Activated naive CD8-positive, alpha-beta T cell (primary cell): ENCODE measurements around the gene PIGZ.

Experiments used
- H3K27ac Mint-ChIP-seq: one replicate; pipeline ENCODE4 v1.8.0; 2021; ENCODE audit warnings: mixed read lengths
- H3K27me3 Mint-ChIP-seq: one replicate; pipeline ENCODE4 v1.8.0; 2021; ENCODE audit warnings: mixed read lengths
- H3K36me3 Mint-ChIP-seq: one replicate; pipeline ENCODE4 v1.8.0; 2021; ENCODE audit warnings: mixed read lengths
- H3K4me1 Mint-ChIP-seq: one replicate; pipeline ENCODE4 v1.8.0; 2021; ENCODE audit warnings: low read depth, mixed read lengths
- H3K4me3 Mint-ChIP-seq: one replicate; pipeline ENCODE4 v1.8.0; 2021; ENCODE audit warnings: mild to moderate bottlenecking, mixed read lengths
- H3K9me3 Mint-ChIP-seq: one replicate; pipeline ENCODE4 v1.8.0; 2021; ENCODE audit warnings: low read depth, mixed read lengths

PIGZ gene

DNA sequence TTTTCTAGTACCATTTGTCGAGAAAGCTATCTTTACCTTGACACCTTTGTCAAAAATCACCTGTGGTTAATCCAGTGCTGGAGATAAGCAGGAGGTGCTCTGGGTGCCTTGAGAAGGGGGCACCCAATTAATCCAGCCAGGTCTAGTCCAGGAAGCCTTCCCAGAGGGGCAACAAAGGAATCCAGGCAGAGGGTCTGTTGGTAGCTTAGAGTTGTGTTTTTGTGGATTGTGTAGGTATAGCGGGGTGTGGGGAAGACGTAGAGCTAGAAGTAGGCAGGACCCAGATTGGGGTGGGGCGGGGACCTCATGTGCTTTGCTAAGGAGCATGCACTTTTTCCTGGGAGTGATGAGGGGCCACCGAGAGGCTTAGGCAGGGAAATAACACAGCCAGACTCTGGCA, 6.0 kb upstream of the PIGZ start:
- H3K36me3 Mint-ChIP-seq: no peaks in the 10 kb centered on the region
- no peaks in the 10 kb centered on the region for H3K9me3 Mint-ChIP-seq
- peaks cover 7% of the 10 kb centered on the region for H3K27me3 Mint-ChIP-seq
- H3K27ac Mint-ChIP-seq: no peak overlapping the region
- no peak overlapping the region for H3K4me3 Mint-ChIP-seq
- peaks cover 5% of the 10 kb centered on the region for H3K4me1 Mint-ChIP-seq

DNA sequence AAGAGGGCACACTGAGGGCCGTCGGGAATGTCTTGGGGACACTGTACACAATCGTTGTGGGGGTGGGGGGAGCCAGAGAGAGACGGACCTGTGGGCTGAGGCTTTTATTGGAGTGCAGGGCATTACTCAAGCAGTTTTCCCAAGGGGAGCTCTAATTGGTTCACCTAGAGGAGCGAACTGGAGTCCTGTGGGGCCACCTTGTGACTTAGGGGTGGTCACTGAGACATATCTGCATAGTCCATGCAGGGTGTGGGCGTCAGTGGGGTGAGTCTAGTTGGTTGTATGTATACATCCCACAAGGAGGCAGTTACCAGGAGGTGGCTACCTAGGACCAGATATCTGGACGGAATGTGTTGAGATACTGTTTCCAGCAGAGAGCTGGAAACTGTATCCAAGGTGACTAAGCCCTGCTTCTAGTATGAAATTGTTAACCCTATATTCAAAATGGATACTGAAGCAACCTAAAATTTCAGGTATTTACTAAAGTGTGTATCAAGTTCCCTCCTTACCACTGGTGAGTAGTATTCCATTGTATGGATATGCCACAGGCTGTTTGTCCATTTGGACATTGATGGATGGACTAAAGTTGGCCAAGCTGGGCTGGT, 2.6 kb upstream of the PIGZ start:
- no peak overlapping the region for H3K4me3 Mint-ChIP-seq
- H3K27ac Mint-ChIP-seq: no peak overlapping the region
- H3K27me3 Mint-ChIP-seq: peaks cover 9% of the 10 kb centered on the region
- H3K36me3 Mint-ChIP-seq: no peaks in the 10 kb centered on the region
- peaks cover 5% of the 10 kb centered on the region for H3K4me1 Mint-ChIP-seq
- H3K9me3 Mint-ChIP-seq: no peaks in the 10 kb centered on the region

GRCh38 chr3:196970547-196971093, 2.0 kb upstream of the PIGZ start:
- Mint-ChIP-seq H3K27ac (peak overlapping the region; percentile 54), H3K27me3 (peaks cover 9% of the 10 kb centered on the region), H3K4me1 (peaks cover 5% of the 10 kb centered on the region), H3K36me3 (no peaks in the 10 kb centered on the region), H3K9me3 (no peaks in the 10 kb centered on the region), H3K4me3 (peak overlapping the region; percentile 80)

DNA sequence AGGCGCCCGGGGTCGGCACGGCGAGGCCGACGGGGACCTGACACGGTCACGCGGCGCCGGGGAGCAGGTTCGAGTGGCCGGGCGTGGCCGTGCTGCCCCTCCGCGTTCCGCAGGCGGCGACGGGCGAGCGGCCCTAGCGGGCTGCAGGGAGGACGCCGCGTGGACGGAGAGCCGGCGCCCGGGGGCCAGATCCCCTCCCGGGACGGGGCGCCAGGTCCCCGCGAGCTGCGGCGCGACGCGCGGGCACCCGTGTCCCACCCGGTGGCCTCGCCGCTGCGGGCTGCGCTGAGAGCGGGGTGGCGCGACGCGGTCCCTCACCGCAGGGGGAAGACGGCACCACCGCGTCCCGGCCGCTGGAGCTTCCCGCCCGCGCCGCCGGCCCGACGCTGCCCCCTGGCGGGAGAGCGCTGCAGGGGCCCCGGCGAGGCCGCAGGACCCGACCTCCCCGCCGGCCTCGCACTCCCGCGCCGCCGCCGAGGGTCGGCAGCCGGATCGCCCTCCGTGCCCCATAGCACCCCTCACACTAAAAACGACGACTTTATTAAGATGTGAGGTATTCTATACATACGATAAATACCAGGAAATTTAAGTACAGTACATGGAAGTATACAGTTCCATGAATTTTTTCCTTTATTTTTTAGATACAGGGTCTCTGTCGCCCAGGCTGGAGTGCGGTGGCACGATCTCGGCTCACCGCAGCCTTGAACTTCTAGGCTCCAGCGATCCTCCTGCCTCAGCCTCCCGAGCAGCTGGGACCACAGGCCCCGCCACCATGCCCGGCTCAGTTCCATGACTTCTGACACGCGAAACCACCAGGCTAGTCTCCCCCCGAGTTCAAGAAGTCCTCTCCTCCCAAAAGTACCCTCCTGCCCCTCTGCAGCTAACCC, 1.3 kb upstream of the PIGZ start:
- peaks cover 9% of the 10 kb centered on the region for H3K27me3 Mint-ChIP-seq
- H3K27ac Mint-ChIP-seq: peak overlapping the region; percentile 54
- H3K9me3 Mint-ChIP-seq: no peaks in the 10 kb centered on the region
- peaks cover 5% of the 10 kb centered on the region for H3K4me1 Mint-ChIP-seq
- peak overlapping the region; percentile 80 for H3K4me3 Mint-ChIP-seq
- no peaks in the 10 kb centered on the region for H3K36me3 Mint-ChIP-seq

DNA sequence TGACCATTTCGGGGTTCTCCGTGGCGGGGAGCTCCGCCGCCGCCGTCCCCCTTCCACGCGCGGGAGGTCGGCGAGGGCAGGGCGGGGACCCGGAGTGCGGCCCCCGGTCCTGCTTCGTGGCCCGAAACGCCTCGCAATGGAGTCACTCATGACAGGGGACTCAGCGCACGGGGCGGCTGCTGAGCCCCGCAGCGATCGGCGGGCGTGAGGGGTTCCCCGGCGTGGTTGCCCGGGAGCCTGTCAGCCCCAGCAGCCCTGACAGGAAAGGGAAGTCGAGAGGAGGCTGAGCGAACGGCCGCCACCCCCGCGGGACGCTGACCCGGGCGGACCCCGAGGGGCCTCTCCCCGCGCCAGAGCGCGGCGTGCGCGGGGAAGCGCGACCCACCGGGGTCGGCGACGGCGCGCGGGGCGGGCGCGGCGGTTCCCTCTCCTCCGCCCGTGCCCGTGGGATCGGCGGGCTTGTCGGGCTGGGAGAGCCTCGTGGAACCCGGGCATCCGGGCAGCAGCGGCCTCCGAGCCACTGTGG, 564 bp upstream of the PIGZ start:
- Mint-ChIP-seq H3K27me3 (peaks cover 7% of the 10 kb centered on the region), H3K9me3 (no peaks in the 10 kb centered on the region), H3K4me1 (peaks cover 5% of the 10 kb centered on the region), H3K36me3 (no peaks in the 10 kb centered on the region), H3K27ac (no peak overlapping the region), H3K4me3 (peak overlapping the region; percentile 79)

- Mint-ChIP-seq H3K4me3 (peak overlapping the region; percentile 68), H3K9me3 (no peaks in the 10 kb centered on the region), H3K36me3 (no peaks in the 10 kb centered on the region), H3K27ac (no peak overlapping the region), H3K27me3 (peaks cover 7% of the 10 kb centered on the region), H3K4me1 (peaks cover 5% of the 10 kb centered on the region)
These were observed 1.0 kb downstream of the PIGZ start for GRCh38 chr3:196967412-196968232.

GRCh38 chr3:196966526-196967401, 1.9 kb downstream of the PIGZ start:
- Mint-ChIP-seq H3K4me3 (peak overlapping the region; percentile 40), H3K27me3 (peaks cover 7% of the 10 kb centered on the region), H3K9me3 (no peaks in the 10 kb centered on the region), H3K36me3 (no peaks in the 10 kb centered on the region), H3K4me1 (peaks cover 5% of the 10 kb centered on the region), H3K27ac (no peak overlapping the region)

- H3K4me1 Mint-ChIP-seq: peaks cover 5% of the 10 kb centered on the region
- no peak overlapping the region for H3K4me3 Mint-ChIP-seq
- H3K27ac Mint-ChIP-seq: no peak overlapping the region
- H3K9me3 Mint-ChIP-seq: no peaks in the 10 kb centered on the region
- peaks cover 4% of the 10 kb centered on the region for H3K27me3 Mint-ChIP-seq
- no peaks in the 10 kb centered on the region for H3K36me3 Mint-ChIP-seq
These were observed 2.8 kb downstream of the PIGZ start for GRCh38 chr3:196965804-196966173.

GRCh38 chr3:196965112-196965803, 3.4 kb downstream of the PIGZ start:
- Mint-ChIP-seq H3K4me3 (no peak overlapping the region), H3K4me1 (peaks cover 2% of the 10 kb centered on the region), H3K27me3 (peaks cover 4% of the 10 kb centered on the region), H3K36me3 (no peaks in the 10 kb centered on the region), H3K9me3 (no peaks in the 10 kb centered on the region), H3K27ac (no peak overlapping the region)

DNA sequence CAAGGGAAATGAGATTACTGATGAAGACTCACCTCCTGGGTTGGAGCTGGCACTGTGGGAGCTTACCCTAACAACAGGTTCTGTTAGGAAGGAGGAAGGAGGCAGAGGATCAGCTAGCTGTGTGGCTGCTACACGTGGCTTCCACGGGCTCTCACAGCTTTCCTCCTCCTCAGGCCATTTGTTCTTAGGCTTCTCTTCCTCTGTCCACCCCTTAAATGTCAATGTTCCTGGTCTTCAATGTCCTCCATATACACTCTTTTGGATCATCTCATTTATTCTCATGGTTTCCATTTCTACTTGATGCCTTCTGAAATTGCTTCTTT, 5.0 kb downstream of the PIGZ start:
- H3K27me3 Mint-ChIP-seq: peaks cover 9% of the 10 kb centered on the region
- no peaks in the 10 kb centered on the region for H3K9me3 Mint-ChIP-seq
- H3K4me3 Mint-ChIP-seq: no peak overlapping the region
- no peak overlapping the region for H3K27ac Mint-ChIP-seq
- peaks cover 2% of the 10 kb centered on the region for H3K4me1 Mint-ChIP-seq
- no peaks in the 10 kb centered on the region for H3K36me3 Mint-ChIP-seq

DNA sequence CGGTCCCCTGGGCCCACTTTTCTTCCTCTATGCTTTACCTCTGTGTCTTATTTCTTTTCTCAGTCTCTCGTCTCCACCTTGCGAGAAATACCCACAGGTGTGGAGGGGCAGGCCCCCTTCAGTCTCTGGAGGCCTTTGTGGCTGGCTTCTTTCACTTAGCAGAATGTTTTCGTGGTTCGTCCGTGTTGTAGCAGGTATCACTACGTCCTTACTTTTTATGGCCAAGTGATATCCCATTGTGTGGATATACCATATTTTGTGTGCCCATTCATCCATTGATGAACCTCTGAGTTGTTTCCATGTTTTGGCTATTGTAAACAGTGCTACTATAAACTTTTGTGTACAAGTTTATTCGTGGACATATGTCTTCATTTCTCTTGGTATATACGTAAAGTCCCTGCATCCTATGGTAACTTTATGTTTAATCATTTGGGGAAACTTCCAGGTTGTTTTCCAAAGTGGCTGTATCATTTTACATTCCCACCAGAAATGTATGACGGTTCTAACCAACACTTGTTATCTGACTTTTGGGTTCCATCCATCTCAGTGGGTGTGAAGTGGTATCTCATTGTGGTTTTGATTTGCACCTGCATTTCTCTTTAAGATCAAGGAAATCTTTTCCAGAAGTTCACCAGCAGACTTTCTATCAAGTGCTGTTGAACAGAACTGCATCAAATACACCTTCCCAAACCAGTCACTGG, 5.6 kb downstream of the PIGZ start:
- no peak overlapping the region for H3K4me3 Mint-ChIP-seq
- H3K27ac Mint-ChIP-seq: no peak overlapping the region
- no peaks in the 10 kb centered on the region for H3K36me3 Mint-ChIP-seq

DNA sequence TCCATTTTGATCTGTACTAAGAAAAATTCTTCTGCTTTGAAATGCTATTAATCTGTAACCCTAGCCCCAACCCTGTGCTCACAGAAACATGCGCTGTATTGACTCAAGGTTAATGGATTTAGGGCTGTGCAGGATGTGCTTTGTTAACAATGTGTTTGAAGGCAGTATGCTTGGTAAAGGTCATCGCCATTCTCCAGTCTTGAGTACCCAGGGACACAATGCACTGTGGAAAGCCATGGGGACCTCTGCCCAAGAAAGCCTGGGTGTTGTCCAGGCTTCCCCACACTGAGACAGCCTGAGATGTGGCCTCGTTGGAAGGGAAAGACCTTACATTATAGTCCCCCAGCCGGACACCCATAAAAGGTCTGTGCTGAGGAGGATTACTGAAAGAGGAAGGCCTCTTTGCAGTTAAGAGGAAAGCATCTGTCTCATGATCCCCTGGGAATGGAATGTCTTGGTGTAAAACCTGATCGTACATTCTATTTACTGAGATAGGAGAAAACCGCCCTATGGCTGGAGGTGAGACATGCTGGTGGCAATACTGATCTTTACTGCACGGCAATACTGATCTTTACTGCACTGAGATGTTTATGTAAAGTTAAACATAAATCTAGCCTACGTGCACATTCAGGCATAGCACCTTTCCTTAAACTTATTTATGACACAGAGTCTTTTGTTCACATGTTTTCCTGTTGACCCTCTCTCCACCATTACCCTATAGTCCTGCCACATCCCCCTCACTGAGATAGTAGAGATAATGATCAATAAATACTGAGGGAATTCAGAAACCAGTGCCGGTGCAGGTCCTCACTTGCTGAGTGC, 6.3 kb downstream of the PIGZ start:
- H3K27ac Mint-ChIP-seq: no peak overlapping the region
- H3K9me3 Mint-ChIP-seq: no peaks in the 10 kb centered on the region
- no peaks in the 10 kb centered on the region for H3K36me3 Mint-ChIP-seq
- H3K4me1 Mint-ChIP-seq: no peaks in the 10 kb centered on the region
- peaks cover 5% of the 10 kb centered on the region for H3K27me3 Mint-ChIP-seq
- H3K4me3 Mint-ChIP-seq: no peak overlapping the region

More for the DNA sequence above, 5.6 kb downstream of the PIGZ start:
- H3K9me3 Mint-ChIP-seq: no peaks in the 10 kb centered on the region
- peaks cover 9% of the 10 kb centered on the region for H3K27me3 Mint-ChIP-seq
- H3K4me1 Mint-ChIP-seq: peaks cover 2% of the 10 kb centered on the region
